ENCODE measurements around the gene WDR64.

Gene WDR64

GRCh38 chr1:241637046-241637590 lies 15.0 kb upstream of the WDR64 start:
- no peak overlapping the region for H4K12ac ChIP-seq (ENCODE audit: low read depth, low read length)
- H3K4ac ChIP-seq (ENCODE audit: low read depth, low read length) = no peak overlapping the region
- H4K91ac ChIP-seq (ENCODE audit: low read depth, low read length) = no peak overlapping the region
- no peak overlapping the region for H2AFZ ChIP-seq (ENCODE audit: insufficient read depth, low read length, poor library complexity)
- no peak overlapping the region for H2AK5ac ChIP-seq (ENCODE audit: low read length)
- H3K27me3 ChIP-seq (ENCODE audit: insufficient read depth, low read length) = no peaks in the 10 kb centered on the region
- H3K4me2 ChIP-seq (ENCODE audit: low read length) = peak overlapping the region; percentile 66
- H3K4me1 ChIP-seq (ENCODE audit: control insufficient read depth in 1 of 2, insufficient read depth in 2 of 2, low read length in 2 of 2) = peaks cover 2 to 15% of the 10 kb centered on the region in 2 experiments
- H3K36me3 ChIP-seq (ENCODE audit: control insufficient read depth in 1 of 2, insufficient read depth in 2 of 2, low read length in 2 of 2) = peaks cover 0 to 5% of the 10 kb centered on the region in 2 experiments
- peak overlapping the region; percentile 13 for H4K8ac ChIP-seq (ENCODE audit: low read depth, low read length)
- H3K23ac ChIP-seq (ENCODE audit: low read length) = no peak overlapping the region
- peak overlapping the region; percentile 56 for H2BK5ac ChIP-seq (ENCODE audit: low read depth, low read length, poor library complexity)
- no peak overlapping the region for H3K9ac ChIP-seq (ENCODE audit: low read length)
- H2BK12ac ChIP-seq (ENCODE audit: low read length) = no peak overlapping the region
- peak overlapping the region; percentile 51 for H3K27ac ChIP-seq (ENCODE audit: low read depth, low read length)
- H3K4me3 ChIP-seq (ENCODE audit: low read depth, low read length) = no peak overlapping the region
- DNase-seq = peak; percentile 39 to 80
- H2BK120ac ChIP-seq (ENCODE audit: insufficient read depth, low read length, poor library complexity) = no peak overlapping the region
- H3K79me2 ChIP-seq (ENCODE audit: control insufficient read depth, insufficient read depth, low read length, poor library complexity) = peaks cover 9% of the 10 kb centered on the region
- H3K14ac ChIP-seq (ENCODE audit: low read length) = no peak overlapping the region
- no peak overlapping the region for H3K18ac ChIP-seq (ENCODE audit: low read length)
- peaks cover 3% of the 10 kb centered on the region for H3K9me3 ChIP-seq (ENCODE audit: insufficient read depth, low read depth, low read length)
- H3K79me1 ChIP-seq (ENCODE audit: low read length) = peaks cover 10% of the 10 kb centered on the region

GRCh38 chr1:241637604-241638003 lies 14.5 kb upstream of the WDR64 start:
- peak; percentile 54 to 81 for DNase-seq
- Histone ChIP-seq H3K4ac (ENCODE audit: low read depth, low read length) (peak overlapping the region; percentile 2), H2BK120ac (ENCODE audit: insufficient read depth, low read length, poor library complexity) (no peak overlapping the region), H2AFZ (ENCODE audit: insufficient read depth, low read length, poor library complexity) (no peak overlapping the region), H4K12ac (ENCODE audit: low read depth, low read length) (no peak overlapping the region), H3K79me2 (ENCODE audit: control insufficient read depth, insufficient read depth, low read length, poor library complexity) (peaks cover 9% of the 10 kb centered on the region), H3K4me2 (ENCODE audit: low read length) (peak overlapping the region; percentile 66), H3K27ac (ENCODE audit: low read depth, low read length) (peak overlapping the region; percentile 51), H3K9me3 (ENCODE audit: insufficient read depth, low read depth, low read length) (peaks cover 3% of the 10 kb centered on the region), H3K14ac (ENCODE audit: low read length) (no peak overlapping the region), H2AK5ac (ENCODE audit: low read length) (no peak overlapping the region), H3K4me3 (ENCODE audit: low read depth, low read length) (no peak overlapping the region), H3K23ac (ENCODE audit: low read length) (no peak overlapping the region), H3K27me3 (ENCODE audit: insufficient read depth, low read length) (no peaks in the 10 kb centered on the region), H3K36me3 (ENCODE audit: control insufficient read depth in 1 of 2, insufficient read depth in 2 of 2, low read length in 2 of 2) (peaks cover 0 to 5% of the 10 kb centered on the region in 2 experiments), H2BK12ac (ENCODE audit: low read length) (no peak overlapping the region), H3K79me1 (ENCODE audit: low read length) (peaks cover 10% of the 10 kb centered on the region), H3K9ac (ENCODE audit: low read length) (no peak overlapping the region), H3K18ac (ENCODE audit: low read length) (no peak overlapping the region), H3K4me1 (ENCODE audit: control insufficient read depth in 1 of 2, insufficient read depth in 2 of 2, low read length in 2 of 2) (peaks cover 2 to 15% of the 10 kb centered on the region in 2 experiments), H4K91ac (ENCODE audit: low read depth, low read length) (no peak overlapping the region), H2BK5ac (ENCODE audit: low read depth, low read length, poor library complexity) (peak overlapping the region; percentile 56), H4K8ac (ENCODE audit: low read depth, low read length) (peak overlapping the region; percentile 13)
- no CpG with 5 or more reads among the region's 4 CpGs for WGBS (ENCODE audit: extremely low coverage, insufficient coverage, insufficient read length)

GRCh38 chr1:241638099-241638682 lies 13.9 kb upstream of the WDR64 start:
- no peak overlapping the region for H4K12ac ChIP-seq (ENCODE audit: low read depth, low read length)

GRCh38 chr1:241638909-241639622 lies 13.0 kb upstream of the WDR64 start:
- Histone ChIP-seq H3K18ac (ENCODE audit: low read length) (peak overlapping the region; percentile 65), H2BK120ac (ENCODE audit: insufficient read depth, low read length, poor library complexity) (no peak overlapping the region), H3K23ac (ENCODE audit: low read length) (no peak overlapping the region), H3K79me1 (ENCODE audit: low read length) (peaks cover 10% of the 10 kb centered on the region), H3K27ac (ENCODE audit: low read depth, low read length) (no peak overlapping the region), H3K9ac (ENCODE audit: low read length) (peak overlapping the region; percentile 31), H2BK5ac (ENCODE audit: low read depth, low read length, poor library complexity) (peak overlapping the region; percentile 20), H4K8ac (ENCODE audit: low read depth, low read length) (peak overlapping the region; percentile 51), H3K9me3 (ENCODE audit: insufficient read depth, low read depth, low read length) (peaks cover 3% of the 10 kb centered on the region), H2AFZ (ENCODE audit: insufficient read depth, low read length, poor library complexity) (peak overlapping the region; percentile 84), H2AK5ac (ENCODE audit: low read length) (no peak overlapping the region), H3K36me3 (ENCODE audit: control insufficient read depth in 1 of 2, insufficient read depth in 2 of 2, low read length in 2 of 2) (peaks cover 0 to 5% of the 10 kb centered on the region in 2 experiments), H3K4me2 (ENCODE audit: low read length) (peak overlapping the region; percentile 88), H3K4ac (ENCODE audit: low read depth, low read length) (peak overlapping the region; percentile 91), H3K14ac (ENCODE audit: low read length) (no peak overlapping the region), H3K4me1 (ENCODE audit: control insufficient read depth in 1 of 2, insufficient read depth in 2 of 2, low read length in 2 of 2) (peaks cover 2 to 14% of the 10 kb centered on the region in 2 experiments), H3K27me3 (ENCODE audit: insufficient read depth, low read length) (no peaks in the 10 kb centered on the region), H4K91ac (ENCODE audit: low read depth, low read length) (peak overlapping the region; percentile 56), H3K4me3 (ENCODE audit: low read depth, low read length) (peak overlapping the region; percentile 85), H2BK12ac (ENCODE audit: low read length) (no peak overlapping the region), H4K12ac (ENCODE audit: low read depth, low read length) (peak overlapping the region; percentile 46), H3K79me2 (ENCODE audit: control insufficient read depth, insufficient read depth, low read length, poor library complexity) (peaks cover 9% of the 10 kb centered on the region)
- no CpG with 5 or more reads among the region's 11 CpGs for WGBS (ENCODE audit: extremely low coverage, insufficient coverage, insufficient read length)
- DNase-seq = peak in 1 of 2 donors; percentile 15

More at GRCh38 chr1:241638099-241638682, 13.9 kb upstream of the WDR64 start:
- Histone ChIP-seq H3K4me2 (ENCODE audit: low read length) (peak overlapping the region; percentile 66), H2BK5ac (ENCODE audit: low read depth, low read length, poor library complexity) (no peak overlapping the region), H3K14ac (ENCODE audit: low read length) (no peak overlapping the region), H3K36me3 (ENCODE audit: control insufficient read depth in 1 of 2, insufficient read depth in 2 of 2, low read length in 2 of 2) (peaks cover 0 to 5% of the 10 kb centered on the region in 2 experiments), H3K4me3 (ENCODE audit: low read depth, low read length) (no peak overlapping the region), H4K91ac (ENCODE audit: low read depth, low read length) (no peak overlapping the region), H2BK120ac (ENCODE audit: insufficient read depth, low read length, poor library complexity) (no peak overlapping the region), H3K18ac (ENCODE audit: low read length) (no peak overlapping the region), H3K4ac (ENCODE audit: low read depth, low read length) (no peak overlapping the region), H2AK5ac (ENCODE audit: low read length) (no peak overlapping the region), H4K8ac (ENCODE audit: low read depth, low read length) (no peak overlapping the region), H3K9ac (ENCODE audit: low read length) (no peak overlapping the region), H2BK12ac (ENCODE audit: low read length) (no peak overlapping the region), H3K4me1 (ENCODE audit: control insufficient read depth in 1 of 2, insufficient read depth in 2 of 2, low read length in 2 of 2) (peaks cover 2 to 15% of the 10 kb centered on the region in 2 experiments), H3K27me3 (ENCODE audit: insufficient read depth, low read length) (no peaks in the 10 kb centered on the region), H3K9me3 (ENCODE audit: insufficient read depth, low read depth, low read length) (peaks cover 3% of the 10 kb centered on the region), H2AFZ (ENCODE audit: insufficient read depth, low read length, poor library complexity) (no peak overlapping the region), H3K23ac (ENCODE audit: low read length) (no peak overlapping the region), H3K27ac (ENCODE audit: low read depth, low read length) (peak overlapping the region; percentile 51), H3K79me1 (ENCODE audit: low read length) (peaks cover 10% of the 10 kb centered on the region), H3K79me2 (ENCODE audit: control insufficient read depth, insufficient read depth, low read length, poor library complexity) (peaks cover 9% of the 10 kb centered on the region)
- DNase-seq = peak in 1 of 2 donors; percentile 24
- WGBS (ENCODE audit: extremely low coverage, insufficient coverage, insufficient read length) = no CpG with 5 or more reads among the region's 5 CpGs

Data from trophoblast cell (in vitro differentiated cells and primary cell).